DND-41 (cell line): ENCODE data around the gene CYP8B1.

Experiments used
- ATAC-seq: fragments of 200-7000 bp; cut with Tn5 transposase; 3 replicates; pipeline ENCODE4 v1.9.1; 2021; ENCODE audit warnings: low read depth; ENCODE audit not compliant: insufficient read depth
- DNase-seq: peaks from one replicate; pipeline ENCODE4 v3.0.0-alpha.2; 2020
- H2AFZ ChIP-seq: 2 replicates; pipeline ENCODE4 v1.6.0; 2012; ENCODE audit warnings: low read depth, low read length
- H3K27ac ChIP-seq: 2 replicates; pipeline ENCODE4 v1.5.1; 2012; ENCODE audit warnings: low read length, inconsistent platforms
- H3K27me3 ChIP-seq: fragments of 200-600 bp; sonication (generic); 2 replicates; pipeline ENCODE4 v1.6.0; 2012; ENCODE audit warnings: low read length, mild to moderate bottlenecking, inconsistent platforms; ENCODE audit not compliant: insufficient read depth, poor library complexity
- H3K36me3 ChIP-seq: 2 replicates; pipeline ENCODE4 v1.5.1; 2012; ENCODE audit warnings: low read length, inconsistent platforms; ENCODE audit not compliant: insufficient read depth
- H3K4me1 ChIP-seq: 2 replicates; pipeline ENCODE4 v1.5.1; 2012; ENCODE audit warnings: mild to moderate bottlenecking, low read length; ENCODE audit not compliant: insufficient read depth
- H3K4me2 ChIP-seq: 2 replicates; pipeline ENCODE4 v1.6.0; 2012; ENCODE audit warnings: mild to moderate bottlenecking, moderate library complexity, low read length, inconsistent platforms; ENCODE audit not compliant: insufficient read depth
- H3K4me3 ChIP-seq, 2 experiments: fragments of 200-600 bp in 1 of 2; shearing (Covaris generic) in 1 of 2; 2 replicates each; pipeline ENCODE4 v1.5.1; 2012 to 2016; ENCODE audit warnings: inconsistent platforms in 2 of 2, low read length in 2 of 2, mild to moderate bottlenecking in 2 of 2, low read depth in 1 of 2, moderate library complexity in 1 of 2
- H3K79me2 ChIP-seq: 2 replicates; pipeline ENCODE4 v1.6.0; 2012; ENCODE audit warnings: low read length, inconsistent platforms; ENCODE audit not compliant: insufficient read depth
- H3K9ac ChIP-seq: 2 replicates; pipeline ENCODE4 v1.6.0; 2012; ENCODE audit warnings: low read depth, mild to moderate bottlenecking, inconsistent platforms, low read length, moderate library complexity
- H3K9me3 ChIP-seq: 2 replicates; pipeline ENCODE4 v1.5.1; 2012; ENCODE audit warnings: low read length, moderate library complexity, mild to moderate bottlenecking, inconsistent platforms; ENCODE audit not compliant: insufficient read depth, severe bottlenecking
- H4K20me1 ChIP-seq: 2 replicates; pipeline ENCODE4 v1.6.0; 2012; ENCODE audit warnings: low read length; ENCODE audit not compliant: insufficient read depth
- CTCF ChIP-seq: IDR thresholded peaks from 2 replicates; pipeline ENCODE4 v1.5.1; 2012; ENCODE audit warnings: borderline replicate concordance, low read length, moderate library complexity, mild to moderate bottlenecking; ENCODE audit not compliant: poor library complexity, severe bottlenecking; ENCODE audit errors: extremely low read depth
- EZH2 ChIP-seq: IDR thresholded peaks from 3 replicates; pipeline ENCODE4 v1.6.1; 2012; ENCODE audit warnings: borderline replicate concordance, low read depth, mild to moderate bottlenecking, moderate library complexity, low read length, inconsistent platforms; ENCODE audit not compliant: severe bottlenecking

CYP8B1 gene

DNA sequence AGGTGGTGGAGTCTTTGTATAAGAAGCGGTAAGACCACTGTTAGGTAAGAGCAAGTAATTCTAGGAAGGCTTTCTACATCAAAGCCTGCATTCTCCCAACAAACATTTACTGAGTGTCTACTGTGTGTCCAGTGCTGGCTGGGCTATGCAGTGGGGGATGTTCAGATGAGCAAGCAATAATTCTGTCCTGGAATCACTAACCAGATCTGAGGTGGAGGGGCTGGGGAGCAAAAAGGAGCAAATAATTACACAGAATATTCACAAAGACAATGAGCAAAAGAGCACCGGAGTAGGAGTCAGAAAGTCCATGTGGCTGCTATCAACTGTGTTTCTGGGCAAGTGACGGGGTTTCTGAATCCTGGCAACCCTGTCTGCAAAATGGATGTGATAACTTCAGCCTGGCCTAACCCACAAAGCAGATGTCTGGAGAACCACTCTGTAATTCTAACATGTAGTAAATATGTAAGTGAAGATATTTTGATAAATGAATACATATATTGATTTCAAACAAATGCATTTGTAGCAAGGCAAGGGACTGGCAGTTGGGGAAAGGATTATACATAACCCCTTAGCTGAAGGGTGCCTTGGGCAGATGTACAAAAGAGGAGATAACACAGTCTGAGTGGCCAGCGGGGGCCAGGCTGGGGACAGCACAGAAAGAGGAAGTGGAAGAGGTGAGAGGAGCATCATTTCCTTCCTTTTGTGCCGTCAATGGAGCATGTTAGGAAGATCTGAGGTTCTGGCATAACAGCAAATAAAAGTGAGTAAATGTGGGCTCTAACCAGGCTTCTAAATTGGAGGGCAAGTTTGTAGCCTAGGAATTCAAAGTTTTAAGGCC lies 28.8 kb downstream of the CYP8B1 start:
- Histone ChIP-seq H3K4me3 (no peak overlapping the region), H3K36me3 (no peaks in the 10 kb centered on the region), H2AFZ (no peak overlapping the region), H3K79me2 (no peaks in the 10 kb centered on the region), H3K9me3 (no peaks in the 10 kb centered on the region), H3K9ac (no peak overlapping the region), H3K27me3 (peaks cover 13% of the 10 kb centered on the region), H4K20me1 (no peaks in the 10 kb centered on the region), H3K4me2 (no peak overlapping the region), H3K4me1 (no peaks in the 10 kb centered on the region), H3K27ac (no peak overlapping the region)
- DNase-seq (no peak), ATAC-seq (no peak)
- TF ChIP-seq CTCF (no peak), EZH2 (no peak)

- Histone ChIP-seq H3K9me3 (no peaks in the 10 kb centered on the region), H3K9ac (no peak overlapping the region), H2AFZ (no peak overlapping the region), H3K4me1 (no peaks in the 10 kb centered on the region), H3K4me3 (no peak overlapping the region), H3K4me2 (no peak overlapping the region), H3K27me3 (peaks cover 12% of the 10 kb centered on the region), H4K20me1 (no peaks in the 10 kb centered on the region), H3K36me3 (no peaks in the 10 kb centered on the region), H3K79me2 (no peaks in the 10 kb centered on the region), H3K27ac (no peak overlapping the region)
- TF ChIP-seq EZH2 (no peak), CTCF (no peak)
- no peak for DNase-seq
- ATAC-seq = no peak
Observed at GRCh38 chr3:42844815-42845214, 30.9 kb downstream of the CYP8B1 start.

DNA sequence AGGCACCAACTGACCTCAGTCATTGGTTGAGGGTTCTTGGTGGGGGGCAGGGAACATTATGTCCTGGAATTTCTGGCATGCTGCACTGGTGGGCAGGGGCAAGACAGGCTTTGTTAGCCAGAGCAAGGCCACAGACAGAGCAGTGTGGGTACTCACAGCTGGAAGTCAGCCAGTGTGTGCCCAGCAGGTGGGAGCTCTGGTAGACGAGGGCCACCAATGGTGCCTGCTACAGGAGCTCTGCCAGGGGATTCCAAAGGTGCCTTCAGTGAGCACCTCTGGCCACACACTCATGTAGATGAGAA lies 31.3 kb downstream of the CYP8B1 start:
- Histone ChIP-seq H3K27me3 (peaks cover 12% of the 10 kb centered on the region), H3K9ac (no peak overlapping the region), H3K4me2 (no peak overlapping the region), H3K79me2 (no peaks in the 10 kb centered on the region), H3K4me1 (no peaks in the 10 kb centered on the region), H3K4me3 (no peak overlapping the region), H3K9me3 (no peaks in the 10 kb centered on the region), H2AFZ (no peak overlapping the region), H3K27ac (no peak overlapping the region), H4K20me1 (no peaks in the 10 kb centered on the region), H3K36me3 (no peaks in the 10 kb centered on the region)
- DNase-seq (no peak), ATAC-seq (no peak)
- TF ChIP-seq CTCF = no peak
- TF ChIP-seq EZH2 = no peak
